Progenitor cell of endocrine pancreas (in vitro differentiated cells): ENCODE measurements around the gene ELK3. TPM values are rescaled to one million over a fixed set of nuclear protein-coding genes. Genes with fewer than 3 reads are reported as not detected.

Source experiments
- DNase-seq: peaks from one replicate; pipeline ENCODE4 v3.0.0; 2021; ENCODE audit warnings: low spot score; ENCODE audit not compliant: unreplicated experiment
- H3K27ac Mint-ChIP-seq: 2 replicates; pipeline ENCODE4 v1.8.0; 2021; ENCODE audit warnings: mild to moderate bottlenecking, moderate library complexity, mixed read lengths
- H3K27me3 Mint-ChIP-seq: 2 replicates; pipeline ENCODE4 v1.8.0; 2021; ENCODE audit warnings: mixed read lengths
- H3K36me3 Mint-ChIP-seq: 2 replicates; pipeline ENCODE4 v1.8.0; 2022; ENCODE audit warnings: mixed read lengths; ENCODE audit not compliant: insufficient read depth
- H3K4me1 Mint-ChIP-seq: 2 replicates; pipeline ENCODE4 v1.8.0; 2021; ENCODE audit warnings: low read depth, mixed read lengths
- H3K4me3 Mint-ChIP-seq: 2 replicates; pipeline ENCODE4 v1.8.0; 2021; ENCODE audit warnings: low read depth, mild to moderate bottlenecking, moderate library complexity, mixed read lengths
- H3K9me3 Mint-ChIP-seq: 2 replicates; pipeline ENCODE4 v1.8.0; 2021; ENCODE audit warnings: low read depth, mixed read lengths
- total RNA-seq: library from RNA; stranded (reverse); gene quantifications from 2 replicates; pipeline ENCODE4 v1.2.1, GENCODE V29; 2021
- TF ChIP-seq, protein P1 (sequence below): fragments of 200-600 bp; sonication (generic); IDR thresholded peaks from one replicate; pipeline ENCODE4 v1.5.0; 2021; ENCODE audit warnings: antibody characterized with exemption, mild to moderate bottlenecking; ENCODE audit not compliant: unreplicated experiment

The ELK3 gene
- total RNA-seq, 1 donor from 2014 or later: 5.4 TPM

DNA sequence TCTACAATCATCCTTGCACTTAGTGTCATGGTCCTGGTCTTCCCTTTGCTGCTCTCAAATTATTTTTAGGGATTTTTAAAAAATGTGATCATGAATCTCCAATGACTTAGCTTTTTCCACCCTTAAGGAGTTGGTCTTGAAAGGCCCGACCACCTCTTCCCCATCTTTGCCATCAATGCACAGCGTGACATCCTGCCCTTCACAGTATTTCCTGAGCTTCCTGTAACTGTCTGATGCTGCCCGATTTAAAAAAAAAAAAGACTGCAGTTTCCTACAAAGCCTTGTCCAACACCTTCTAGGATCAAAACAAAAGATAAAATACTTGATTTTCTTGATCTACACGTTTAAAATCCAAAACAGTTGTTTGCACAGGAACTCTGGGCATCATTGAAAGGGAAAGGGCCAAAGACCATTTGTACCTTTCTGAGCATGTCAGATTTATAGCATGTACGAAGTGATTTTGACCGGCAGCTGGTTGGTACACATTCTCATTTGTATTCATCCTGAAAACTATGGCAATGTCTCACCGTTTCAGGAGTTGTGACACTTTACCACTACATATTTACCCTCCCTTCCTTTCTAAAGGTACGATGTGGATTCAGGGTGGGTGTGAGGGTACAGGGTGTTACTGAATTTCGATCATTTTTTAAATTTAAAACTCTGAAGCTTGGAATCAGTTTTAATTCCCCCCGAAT, 7.4 kb upstream of the ELK3 start:
- TF ChIP-seq, protein P1, sequence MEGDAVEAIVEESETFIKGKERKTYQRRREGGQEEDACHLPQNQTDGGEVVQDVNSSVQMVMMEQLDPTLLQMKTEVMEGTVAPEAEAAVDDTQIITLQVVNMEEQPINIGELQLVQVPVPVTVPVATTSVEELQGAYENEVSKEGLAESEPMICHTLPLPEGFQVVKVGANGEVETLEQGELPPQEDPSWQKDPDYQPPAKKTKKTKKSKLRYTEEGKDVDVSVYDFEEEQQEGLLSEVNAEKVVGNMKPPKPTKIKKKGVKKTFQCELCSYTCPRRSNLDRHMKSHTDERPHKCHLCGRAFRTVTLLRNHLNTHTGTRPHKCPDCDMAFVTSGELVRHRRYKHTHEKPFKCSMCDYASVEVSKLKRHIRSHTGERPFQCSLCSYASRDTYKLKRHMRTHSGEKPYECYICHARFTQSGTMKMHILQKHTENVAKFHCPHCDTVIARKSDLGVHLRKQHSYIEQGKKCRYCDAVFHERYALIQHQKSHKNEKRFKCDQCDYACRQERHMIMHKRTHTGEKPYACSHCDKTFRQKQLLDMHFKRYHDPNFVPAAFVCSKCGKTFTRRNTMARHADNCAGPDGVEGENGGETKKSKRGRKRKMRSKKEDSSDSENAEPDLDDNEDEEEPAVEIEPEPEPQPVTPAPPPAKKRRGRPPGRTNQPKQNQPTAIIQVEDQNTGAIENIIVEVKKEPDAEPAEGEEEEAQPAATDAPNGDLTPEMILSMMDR: no peak
- Mint-ChIP-seq H3K4me1 (no peaks in the 10 kb centered on the region), H3K4me3 (no peak overlapping the region), H3K27me3 (peaks cover 14% of the 10 kb centered on the region), H3K27ac (no peak overlapping the region), H3K9me3 (no peaks in the 10 kb centered on the region), H3K36me3 (no peaks in the 10 kb centered on the region)
- DNase-seq: no peak

DNA sequence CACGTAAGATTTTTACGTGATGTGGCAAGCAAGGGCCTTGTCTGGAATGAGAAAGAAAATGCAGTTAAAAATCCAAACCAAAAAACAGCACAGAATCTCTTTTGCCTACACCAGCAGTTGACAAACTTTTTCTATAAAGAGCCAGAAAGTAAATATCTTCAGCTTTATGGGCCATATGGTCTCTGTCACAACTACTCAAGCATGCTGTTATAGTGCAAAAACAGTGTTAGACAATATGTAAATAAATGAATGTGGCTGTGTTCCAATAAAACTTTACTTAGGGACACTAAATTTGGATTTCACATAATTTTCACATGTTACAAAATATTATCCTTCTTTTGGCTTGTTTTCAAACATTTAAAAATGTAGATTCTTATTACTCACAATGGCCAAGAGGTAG, 6.2 kb upstream of the ELK3 start:
- no peaks in the 10 kb centered on the region for H3K4me1 Mint-ChIP-seq
- H3K27ac Mint-ChIP-seq: no peak overlapping the region
- H3K36me3 Mint-ChIP-seq: no peaks in the 10 kb centered on the region
- no peak overlapping the region for H3K4me3 Mint-ChIP-seq
- peaks cover 16% of the 10 kb centered on the region for H3K27me3 Mint-ChIP-seq
- DNase-seq: no peak
- no peaks in the 10 kb centered on the region for H3K9me3 Mint-ChIP-seq
- TF ChIP-seq, protein P1: no peak

DNA sequence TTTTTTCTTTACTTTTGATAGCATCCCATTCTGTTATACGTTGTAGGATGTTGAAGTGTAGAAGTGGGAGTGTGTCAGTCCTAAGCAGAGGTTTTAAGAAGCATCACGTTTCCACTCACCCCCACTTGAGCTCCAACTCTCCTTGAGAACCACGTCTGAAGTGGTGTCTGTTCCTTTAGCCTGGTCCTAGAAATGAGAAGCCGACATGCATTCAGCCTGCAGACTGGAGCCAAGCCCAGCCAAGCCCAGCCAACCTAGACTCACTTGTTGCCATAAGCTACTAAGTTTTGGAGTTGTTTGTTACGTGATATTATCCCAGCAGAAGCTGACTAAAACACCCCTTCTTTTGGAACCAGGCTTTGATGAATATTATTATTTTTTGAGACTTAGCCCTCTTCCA, 4.4 kb upstream of the ELK3 start:
- peaks cover 1% of the 10 kb centered on the region for H3K4me1 Mint-ChIP-seq
- peaks cover 22% of the 10 kb centered on the region for H3K27me3 Mint-ChIP-seq
- no peak overlapping the region for H3K4me3 Mint-ChIP-seq
- H3K9me3 Mint-ChIP-seq: no peaks in the 10 kb centered on the region
- no peak overlapping the region for H3K27ac Mint-ChIP-seq
- DNase-seq: no peak
- no peaks in the 10 kb centered on the region for H3K36me3 Mint-ChIP-seq
- TF ChIP-seq, protein P1: no peak

DNA sequence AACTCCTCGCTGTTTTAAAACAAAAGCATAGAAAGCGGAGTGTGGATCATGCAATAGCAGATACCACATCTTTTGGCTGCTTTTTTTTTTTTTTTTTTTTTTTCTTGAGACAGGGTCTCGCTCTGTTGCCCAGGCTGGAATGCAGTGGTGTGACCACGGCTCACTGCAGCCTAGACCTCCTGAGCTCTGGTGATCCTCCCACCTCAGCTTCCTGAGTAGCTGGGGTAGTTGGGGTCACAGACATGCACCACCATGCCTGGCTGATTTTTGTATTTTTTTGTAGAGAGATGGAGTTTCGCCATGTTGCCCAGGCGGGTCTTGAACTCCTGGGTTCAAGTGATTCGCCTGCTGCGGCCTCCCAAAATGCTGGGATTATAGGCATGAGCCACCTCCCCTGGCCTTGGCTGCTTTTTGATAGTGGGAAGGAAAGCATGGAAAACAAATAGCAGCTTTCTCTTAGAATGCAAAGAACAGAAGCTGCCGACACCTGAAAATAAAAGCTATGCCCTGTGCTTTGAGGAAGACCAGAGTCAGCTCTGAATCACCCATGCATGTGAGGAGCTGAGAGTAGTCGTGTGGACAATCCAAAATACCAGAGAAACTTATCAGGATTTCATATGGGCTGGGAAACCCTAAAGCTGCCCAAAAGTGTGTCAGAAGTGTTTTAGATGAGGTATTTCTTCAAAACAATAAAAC, 3.6 kb upstream of the ELK3 start:
- Mint-ChIP-seq H3K27me3 (peaks cover 28% of the 10 kb centered on the region), H3K4me3 (no peak overlapping the region), H3K27ac (no peak overlapping the region), H3K4me1 (peaks cover 6% of the 10 kb centered on the region), H3K9me3 (no peaks in the 10 kb centered on the region), H3K36me3 (no peaks in the 10 kb centered on the region)
- no peak for DNase-seq
- TF ChIP-seq, protein P1: no peak

- Mint-ChIP-seq H3K27me3 (peaks cover 24% of the 10 kb centered on the region), H3K27ac (no peak overlapping the region), H3K9me3 (no peaks in the 10 kb centered on the region), H3K36me3 (no peaks in the 10 kb centered on the region), H3K4me3 (peak overlapping the region; percentile 79), H3K4me1 (peaks cover 13% of the 10 kb centered on the region)
- TF ChIP-seq, protein P1: no peak
- no peak for DNase-seq
Measured at GRCh38 chr12:96192926-96193573, 1.1 kb upstream of the ELK3 start.
